Lung microvascular endothelial cell (primary cell): ENCODE measurements around the gene F2RL3. TPM values are rescaled to one million over a fixed set of nuclear protein-coding genes. Genes with fewer than 3 reads are reported as not detected.
"Not testable (repeated sequence)": the region's sequence is repeated elsewhere in the genome, so short reads cannot be mapped to it uniquely, and the experiment has no call there.

Source experiments
- DNase-seq, 2 donors: peaks; one replicate each; pipeline versions ENCODE4 v3.0.0 to v3.0.0-alpha.2; 2010; ENCODE audit warnings: low read depth in 2 of 2
- total RNA-seq: library from RNA; depleted of rRNA; stranded (reverse); fragments of >200 nt; gene quantifications from 2 replicates; pipeline ENCODE4 v1.2.1, GENCODE V29; 2014

F2RL3 gene
- total RNA-seq, 1 donor from 2014 or later: 30.6 TPM

- DNase-seq: no peak
Observed at GRCh38 chr19:16921766-16922591, 33.2 kb downstream of the F2RL3 start.

- DNase-seq: no peak
Observed at GRCh38 chr19:16922592-16922934, 33.8 kb downstream of the F2RL3 start.

- DNase-seq: no peak
Observed at GRCh38 chr19:16922949-16923348, 34.1 kb downstream of the F2RL3 start.

- DNase-seq: no peak
Observed at GRCh38 chr19:16927883-16928282, 39.1 kb downstream of the F2RL3 start.

- no peak for DNase-seq
Observed at GRCh38 chr19:16928351-16928750, 39.6 kb downstream of the F2RL3 start.

- no peak for DNase-seq
Observed at GRCh38 chr19:16928916-16929315, 40.1 kb downstream of the F2RL3 start.

GRCh38 chr19:16930753-16931152 lies 42.0 kb downstream of the F2RL3 start:
- DNase-seq: no peak

- DNase-seq: no peak
Observed at GRCh38 chr19:16931306-16931705, 42.5 kb downstream of the F2RL3 start.

- no peak for DNase-seq
Observed at GRCh38 chr19:16934489-16934888, 45.7 kb downstream of the F2RL3 start.

GRCh38 chr19:16936901-16937300 lies 48.1 kb downstream of the F2RL3 start:
- no peak for DNase-seq

GRCh38 chr19:16937796-16938195 lies 49.0 kb downstream of the F2RL3 start:
- not testable (repeated sequence) for DNase-seq

- DNase-seq: no peak
Observed at GRCh38 chr19:16938211-16938610, 49.4 kb downstream of the F2RL3 start.

- DNase-seq: not testable (repeated sequence)
Observed at GRCh38 chr19:16940063-16940462, 51.3 kb downstream of the F2RL3 start.

- DNase-seq: no peak
Observed at GRCh38 chr19:16940626-16941025, 51.8 kb downstream of the F2RL3 start.

Other genes starting within 250 kb of the F2RL3 start
- gene SMIM7, start 228.9 kb upstream of the F2RL3 start, total RNA-seq: 32.7 and 47.0 TPM in 2 replicates
- gene TMEM38A, start 227.9 kb upstream of the F2RL3 start, total RNA-seq: 1.3 and 1.8 TPM in 2 replicates
- not detected in 2 replicates for gene NWD1, start 169.2 kb upstream of the F2RL3 start, total RNA-seq
- 15.9 and 44.0 TPM in 2 replicates for gene SIN3B, start 59.6 kb upstream of the F2RL3 start, total RNA-seq
- gene CPAMD8, start 137.8 kb downstream of the F2RL3 start, total RNA-seq: 2.0 and 5.2 TPM in 2 replicates
- gene HAUS8, start 186.5 kb downstream of the F2RL3 start, total RNA-seq: 2.4 and 2.8 TPM in 2 replicates
- gene MYO9B, start 186.8 kb downstream of the F2RL3 start, total RNA-seq: 24.0 and 36.5 TPM in 2 replicates